Breast epithelium (tissue), 3 donors: ENCODE results near the gene GUCY1A2.

Source experiments
- POLR2A ChIP-seq: fragments of 450-650 bp; IDR thresholded peaks from one replicate; pipeline ENCODE4 v1.6.1; 2016; ENCODE audit warnings: antibody characterized with exemption, mild to moderate bottlenecking, moderate library complexity
- TF ChIP-seq, protein P1 (sequence below), 3 donors: fragments of 450-650 bp; IDR thresholded peaks; one replicate each; pipeline ENCODE4 v1.5.1; 2016 to 2017; ENCODE audit warnings: antibody characterized with exemption in 3 of 3, mild to moderate bottlenecking in 3 of 3, moderate library complexity in 3 of 3

DNA sequence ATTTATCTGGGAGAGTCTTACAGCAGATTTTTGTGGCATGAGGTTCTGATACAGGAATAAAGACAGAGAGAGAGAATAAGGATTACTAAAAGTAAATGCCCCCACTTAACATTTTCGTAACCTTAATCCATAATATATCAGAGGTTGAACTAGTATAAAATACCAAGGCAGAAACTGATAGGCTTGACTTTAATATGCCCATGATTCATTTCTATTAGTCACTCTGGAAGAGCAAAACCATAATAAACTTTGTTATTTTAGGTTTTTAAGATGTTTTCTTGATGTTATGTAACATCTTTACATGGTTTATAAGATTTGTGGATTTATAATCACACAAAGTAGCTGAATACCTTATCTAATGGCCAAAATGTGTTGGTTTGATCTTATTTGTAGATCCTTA lies 19.1 kb downstream of the GUCY1A2 start:
- TF ChIP-seq, protein P1, sequence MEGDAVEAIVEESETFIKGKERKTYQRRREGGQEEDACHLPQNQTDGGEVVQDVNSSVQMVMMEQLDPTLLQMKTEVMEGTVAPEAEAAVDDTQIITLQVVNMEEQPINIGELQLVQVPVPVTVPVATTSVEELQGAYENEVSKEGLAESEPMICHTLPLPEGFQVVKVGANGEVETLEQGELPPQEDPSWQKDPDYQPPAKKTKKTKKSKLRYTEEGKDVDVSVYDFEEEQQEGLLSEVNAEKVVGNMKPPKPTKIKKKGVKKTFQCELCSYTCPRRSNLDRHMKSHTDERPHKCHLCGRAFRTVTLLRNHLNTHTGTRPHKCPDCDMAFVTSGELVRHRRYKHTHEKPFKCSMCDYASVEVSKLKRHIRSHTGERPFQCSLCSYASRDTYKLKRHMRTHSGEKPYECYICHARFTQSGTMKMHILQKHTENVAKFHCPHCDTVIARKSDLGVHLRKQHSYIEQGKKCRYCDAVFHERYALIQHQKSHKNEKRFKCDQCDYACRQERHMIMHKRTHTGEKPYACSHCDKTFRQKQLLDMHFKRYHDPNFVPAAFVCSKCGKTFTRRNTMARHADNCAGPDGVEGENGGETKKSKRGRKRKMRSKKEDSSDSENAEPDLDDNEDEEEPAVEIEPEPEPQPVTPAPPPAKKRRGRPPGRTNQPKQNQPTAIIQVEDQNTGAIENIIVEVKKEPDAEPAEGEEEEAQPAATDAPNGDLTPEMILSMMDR (IDR thresholded peaks at IDR 0.05), result no peak
- no peak for TF ChIP-seq POLR2A
